EL (cell line): Measurements from ENCODE around the gene C1orf35.
"Not testable (repeated sequence)": the region's sequence is repeated elsewhere in the genome, so short reads cannot be mapped to it uniquely, and the experiment has no call there.

Experiments
- DNase-seq: peaks from one replicate; pipeline ENCODE4 v3.0.0-alpha.2; 2016

Gene C1orf35

DNA sequence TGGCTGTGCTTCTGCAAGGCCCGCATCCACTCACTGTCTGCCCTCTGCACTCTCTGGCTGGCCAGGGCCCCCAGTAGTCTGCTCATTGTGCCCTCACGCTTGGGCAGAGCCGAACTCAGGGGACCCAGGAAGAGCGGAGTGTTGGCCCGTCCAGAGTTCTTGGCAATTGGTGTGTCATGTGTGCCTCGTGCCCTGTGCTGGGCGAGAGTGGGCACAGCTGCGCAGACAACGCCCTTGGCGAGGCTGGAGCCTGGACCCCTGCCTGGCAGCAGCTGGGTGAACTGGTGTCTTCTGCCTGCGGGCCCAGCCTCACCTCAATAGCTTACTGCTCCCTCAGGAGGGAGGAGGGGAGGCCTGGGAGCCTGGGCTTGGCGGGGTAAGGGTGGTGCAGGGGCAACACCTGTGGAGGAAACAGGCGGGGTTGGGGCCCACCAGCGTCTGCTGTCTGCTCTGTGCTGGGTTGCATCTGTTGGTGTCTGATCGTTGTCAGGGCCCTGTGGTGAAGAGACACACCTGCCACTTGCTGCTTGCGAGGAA lies 39.1 kb upstream of the C1orf35 start:
- no peak for DNase-seq

DNA sequence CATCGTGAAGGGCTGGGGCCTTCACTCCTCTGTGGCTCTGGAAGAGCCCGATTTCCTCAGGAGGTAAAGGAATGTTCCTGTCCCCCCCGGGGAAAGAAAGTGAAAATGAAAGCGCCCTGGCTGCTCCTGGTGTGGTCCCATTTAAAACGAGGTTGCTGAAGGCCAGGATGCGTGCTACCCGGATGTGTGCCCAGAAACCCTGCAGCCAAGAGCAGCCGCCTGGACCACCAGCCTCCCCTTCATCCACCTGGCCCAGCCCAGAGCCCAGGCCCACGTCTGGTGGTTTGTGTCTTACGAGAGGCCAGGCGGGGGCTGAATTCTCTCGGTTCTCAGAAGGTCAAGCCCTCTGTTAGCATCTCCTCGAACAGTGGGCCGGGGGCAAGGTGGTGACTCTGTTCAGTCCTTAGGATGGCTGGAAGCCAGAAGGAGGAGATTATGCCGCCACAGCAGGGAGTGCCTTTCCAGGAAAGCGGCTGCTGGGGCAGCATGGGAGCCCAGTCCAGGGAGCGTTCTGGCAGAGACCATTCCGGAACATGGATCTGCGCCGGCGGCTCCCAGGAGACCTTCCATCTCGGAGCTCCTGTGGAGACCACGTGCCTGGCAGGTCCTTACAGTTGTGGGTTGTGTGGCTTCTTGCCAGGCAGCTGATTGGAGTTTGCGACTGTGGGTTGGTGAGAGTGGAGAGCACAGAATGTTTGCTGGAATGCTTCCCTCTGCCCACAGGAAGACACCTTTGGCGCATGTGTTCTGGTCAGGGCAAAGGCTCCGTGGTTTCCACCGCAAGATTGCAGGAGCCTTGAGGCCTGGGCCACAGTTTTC lies 38.3 kb upstream of the C1orf35 start:
- peak; percentile 67 for DNase-seq

DNA sequence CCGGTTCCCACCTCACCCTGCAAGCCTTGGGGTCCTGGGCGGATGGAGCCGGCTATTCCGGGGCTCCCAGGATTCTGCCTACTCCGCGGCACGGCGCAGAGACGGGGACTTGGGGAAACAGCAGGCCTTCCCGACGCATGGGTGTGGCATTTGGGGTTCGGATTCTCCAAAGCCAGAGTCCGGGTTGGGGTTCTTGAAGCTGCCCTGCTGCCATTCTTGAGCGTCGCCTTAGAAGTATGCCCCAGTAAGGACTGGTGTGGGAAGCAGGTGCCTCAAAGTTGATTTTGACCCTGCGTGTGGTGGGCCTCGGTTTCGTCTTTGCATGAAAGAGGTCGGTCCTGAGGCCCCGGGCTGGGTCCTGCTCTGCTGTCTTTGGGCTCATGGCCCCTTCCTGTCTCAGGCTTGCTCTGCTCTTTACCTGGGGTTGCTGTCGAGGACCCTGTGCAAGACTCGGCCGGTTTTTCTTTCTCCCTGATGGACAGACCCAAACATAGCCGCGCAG lies 37.6 kb upstream of the C1orf35 start:
- DNase-seq = no peak

DNA sequence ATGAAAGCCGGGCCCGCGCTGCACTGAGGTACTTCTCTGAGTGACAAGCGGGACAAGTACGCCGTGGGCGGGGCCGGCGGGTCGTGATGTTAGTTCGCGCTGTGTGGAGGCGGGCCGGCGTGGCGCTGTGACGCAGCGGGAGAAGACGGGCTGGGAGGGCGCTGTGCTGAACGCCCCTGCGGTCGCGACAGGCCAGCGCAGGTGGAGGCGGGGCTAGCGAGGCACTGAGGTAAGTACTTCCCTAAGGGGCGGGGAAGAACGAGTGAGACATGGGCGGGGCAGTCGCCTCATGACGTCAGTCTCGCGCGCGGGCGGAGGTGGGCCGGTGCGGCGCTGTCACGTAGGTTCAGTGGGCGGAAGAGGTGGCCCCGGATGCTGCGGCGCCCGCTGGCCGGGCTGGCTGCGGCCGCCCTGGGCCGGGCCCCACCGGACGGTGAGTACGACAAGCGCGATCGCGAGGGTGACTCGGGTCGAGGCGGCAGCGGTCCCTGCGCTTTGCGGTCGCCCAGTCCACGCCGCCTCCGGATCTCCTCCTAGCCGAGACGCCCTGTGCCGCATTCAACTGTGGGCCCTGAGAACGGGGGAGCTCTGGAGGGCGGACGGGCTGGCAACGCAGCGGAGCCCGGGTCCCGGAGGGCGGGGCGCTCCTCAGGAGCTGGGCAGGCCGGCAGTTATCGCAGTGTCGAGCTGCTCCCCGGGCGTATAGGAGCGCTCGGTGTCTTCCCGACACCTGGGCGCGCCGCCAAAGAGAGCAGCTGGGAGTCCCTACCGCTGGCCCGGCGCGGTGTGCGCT lies 37.0 kb upstream of the C1orf35 start, which contains the start of gene GUK1:
Gene GUK1, plus strand, starts transcription at position 349 of the 793 bp plus-strand sequence. Its CDS starts 24 bp downstream, at position 373.
- DNase-seq = peak; percentile 100

DNA sequence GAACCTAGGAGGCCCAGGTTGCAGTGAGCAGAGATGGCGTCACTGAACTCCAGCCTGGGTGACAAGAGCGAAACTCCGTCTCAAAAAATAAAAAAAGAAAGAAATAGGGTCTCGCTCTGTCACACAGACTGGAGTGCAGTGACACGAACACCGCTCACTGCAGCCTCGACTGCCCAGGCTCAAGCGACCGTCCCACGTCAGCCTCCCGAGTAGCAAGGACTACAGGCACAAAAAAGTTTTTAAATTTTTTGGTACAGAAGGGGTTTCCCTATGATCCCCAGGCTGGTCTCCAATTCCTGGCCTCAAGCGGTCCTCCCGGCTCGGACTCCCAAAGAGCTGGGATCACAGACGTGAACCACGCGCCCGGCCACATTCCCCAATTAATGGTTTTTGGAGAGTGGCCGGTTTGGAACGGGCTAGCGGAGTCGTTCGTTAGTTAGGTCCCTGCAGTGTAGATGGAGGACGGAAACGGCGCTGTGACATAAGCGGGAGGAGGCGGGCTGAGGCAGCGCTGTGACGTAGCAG lies 36.3 kb upstream of the C1orf35 start:
- DNase-seq = no peak

DNA sequence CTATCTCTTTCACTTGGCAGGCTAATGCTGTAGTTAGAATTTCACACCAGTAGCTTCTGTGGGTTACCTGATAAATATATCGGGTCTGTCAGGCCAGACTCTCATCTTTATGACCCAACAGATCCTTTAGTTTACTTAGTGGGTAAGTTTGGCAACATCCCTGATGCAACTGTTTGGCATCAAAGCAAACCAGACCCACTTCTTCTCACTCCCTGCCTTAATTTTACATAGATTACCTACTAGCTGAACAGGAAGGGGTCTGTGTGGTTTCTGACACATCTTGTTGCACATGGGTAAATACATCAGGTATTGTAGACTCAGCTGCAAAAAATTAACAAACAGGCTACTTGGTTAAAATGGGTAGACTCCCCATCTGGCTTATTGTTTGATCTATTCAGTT lies 33.8 kb upstream of the C1orf35 start:
- no peak for DNase-seq

DNA sequence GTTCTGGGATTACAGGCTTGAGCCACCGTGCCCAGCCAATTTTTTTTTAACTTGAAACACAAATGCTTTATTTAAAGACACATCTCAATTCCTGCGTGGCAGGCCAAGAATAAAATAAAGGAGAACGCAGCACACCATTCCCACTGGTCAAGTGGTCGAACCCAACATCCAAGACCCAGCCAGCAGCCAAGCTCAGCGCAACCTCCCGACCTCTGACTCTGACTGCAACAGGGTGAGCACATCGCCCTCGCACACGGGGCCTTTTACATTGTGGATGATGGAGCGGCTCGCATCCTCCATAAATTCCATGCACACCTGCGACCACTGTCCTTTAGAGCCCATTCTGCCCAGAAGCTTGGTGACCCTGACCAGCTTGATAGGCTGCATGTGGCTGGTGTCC lies 31.5 kb upstream of the C1orf35 start:
- DNase-seq = no peak

DNA sequence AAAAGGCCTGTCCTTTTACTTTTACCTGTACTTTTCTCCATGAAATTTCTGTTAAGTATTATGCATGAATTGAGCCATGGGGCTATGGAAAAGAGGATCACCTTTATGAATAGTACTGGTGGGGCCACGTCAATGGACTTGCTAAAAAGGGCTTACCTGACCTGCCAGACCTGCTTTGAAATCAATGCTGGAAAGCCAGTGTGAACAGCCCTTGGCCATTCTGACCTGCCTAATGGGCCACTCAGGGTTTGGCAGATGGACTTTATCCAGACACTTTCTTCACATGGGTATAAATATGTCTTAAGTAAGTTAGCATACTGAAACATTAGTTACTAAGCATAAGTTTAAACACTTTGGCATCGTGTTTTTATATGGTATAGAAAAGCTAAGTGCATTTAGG lies 28.6 kb upstream of the C1orf35 start:
- DNase-seq = no peak

DNA sequence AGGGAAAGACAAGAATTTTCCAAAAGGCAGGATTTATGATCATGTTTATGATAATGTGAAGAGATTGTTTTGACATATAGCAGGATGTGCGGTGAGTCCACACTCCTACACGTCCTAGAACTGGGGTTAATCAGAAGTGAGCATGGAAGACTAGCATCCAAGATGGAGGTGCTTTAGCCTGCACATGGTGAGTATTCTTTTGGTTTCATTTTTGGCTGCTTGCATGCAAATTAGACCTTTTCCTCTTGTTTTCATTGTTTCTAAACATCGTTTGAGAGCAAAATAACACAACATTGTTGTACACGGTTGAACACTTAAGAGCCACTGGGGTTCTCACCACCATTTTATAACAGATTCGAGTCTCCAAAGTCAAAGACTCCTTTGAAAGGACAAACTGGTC lies 22.1 kb upstream of the C1orf35 start:
- no peak for DNase-seq

DNA sequence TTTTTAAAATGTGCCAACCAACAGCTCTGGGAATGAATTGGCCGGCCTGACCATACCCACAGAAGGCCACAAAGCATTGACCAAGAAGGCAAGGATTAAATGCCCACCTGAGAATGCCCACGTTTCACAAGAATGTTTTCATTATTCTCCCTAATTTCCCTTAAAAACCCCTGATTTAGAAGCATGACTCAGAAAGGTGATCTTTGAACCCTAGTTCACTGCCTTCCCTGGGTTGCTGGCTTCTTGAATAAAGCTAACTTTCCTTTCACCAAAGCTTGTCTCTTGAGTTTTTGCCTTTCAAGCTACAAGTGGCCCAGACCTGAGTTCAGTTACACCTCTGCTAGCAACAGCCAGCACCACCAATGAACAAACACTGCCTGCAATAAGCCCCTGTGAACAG lies 20.4 kb upstream of the C1orf35 start:
- DNase-seq = no peak

DNA sequence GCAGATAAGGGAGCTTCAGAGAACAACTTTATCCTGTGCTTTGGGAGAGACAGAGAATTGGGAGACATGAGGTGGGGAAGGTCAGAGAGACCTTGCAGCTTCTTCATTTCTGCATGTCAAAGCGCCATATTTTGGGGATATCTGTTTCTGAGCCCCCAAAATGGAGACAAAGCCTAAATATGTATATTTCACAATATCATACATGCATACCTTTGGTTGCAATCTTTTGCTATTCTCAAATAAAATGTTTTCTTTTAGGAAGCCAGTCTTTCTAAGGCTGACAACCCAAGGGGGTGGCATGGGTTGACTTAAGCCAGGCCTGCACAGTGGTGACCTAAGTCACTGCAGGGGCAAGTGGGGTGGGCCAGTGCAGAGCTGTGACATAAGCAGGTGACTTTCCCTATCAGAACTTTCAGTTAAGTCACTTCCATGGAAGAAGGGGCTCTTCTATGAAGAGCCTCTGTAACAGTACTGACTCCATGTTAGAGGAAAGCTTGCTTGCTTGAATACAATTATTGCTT lies 19.9 kb upstream of the C1orf35 start:
- no peak for DNase-seq

DNA sequence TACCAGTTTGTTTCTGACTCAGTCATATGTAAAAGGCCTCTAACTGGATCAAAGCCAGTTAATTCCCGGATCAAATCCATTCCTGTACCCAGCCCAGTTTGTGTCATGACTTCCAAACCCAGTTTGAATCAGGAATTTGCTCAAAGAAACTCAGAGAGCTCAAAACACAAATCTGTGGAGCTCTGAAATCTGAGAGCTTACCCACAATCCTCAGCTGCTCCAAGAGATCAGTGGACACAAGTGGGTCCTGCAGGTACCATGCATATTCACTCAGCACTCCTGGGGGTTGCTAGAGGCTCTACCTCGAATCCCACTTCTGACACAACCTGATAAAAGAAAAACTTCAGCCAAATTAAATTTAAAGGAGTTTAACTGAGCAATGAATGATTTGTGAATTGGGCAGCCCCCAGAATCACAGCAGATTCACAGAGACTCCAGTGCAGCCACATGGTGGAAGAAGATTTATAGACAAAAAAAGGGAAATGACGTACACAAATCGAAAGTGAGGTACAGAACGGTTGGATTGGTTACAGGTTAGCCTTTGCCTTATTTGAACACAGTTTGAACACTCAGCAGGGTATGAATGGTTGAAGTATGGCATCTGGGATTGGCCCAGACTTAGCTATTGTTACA lies 17.8 kb upstream of the C1orf35 start:
- DNase-seq = no peak

DNA sequence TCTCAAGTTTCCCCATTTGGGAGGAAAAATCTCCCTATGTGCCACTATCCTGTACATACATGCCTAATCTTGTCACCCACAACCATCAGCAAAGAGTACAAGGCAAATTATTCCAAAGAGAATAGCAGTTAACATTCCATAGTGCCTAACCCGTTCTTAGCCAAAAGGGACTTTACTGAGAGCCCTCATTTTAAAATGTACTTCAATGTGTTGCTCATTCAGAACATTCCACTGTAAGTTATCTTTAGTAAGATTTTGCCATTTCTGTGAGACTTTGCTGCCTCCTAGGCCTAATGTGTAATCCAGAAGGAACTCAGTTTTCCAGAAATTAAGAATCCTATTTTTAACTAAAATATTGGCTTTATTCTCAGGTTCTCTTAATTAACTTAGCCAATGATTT lies 17.2 kb upstream of the C1orf35 start:
- no peak for DNase-seq

DNA sequence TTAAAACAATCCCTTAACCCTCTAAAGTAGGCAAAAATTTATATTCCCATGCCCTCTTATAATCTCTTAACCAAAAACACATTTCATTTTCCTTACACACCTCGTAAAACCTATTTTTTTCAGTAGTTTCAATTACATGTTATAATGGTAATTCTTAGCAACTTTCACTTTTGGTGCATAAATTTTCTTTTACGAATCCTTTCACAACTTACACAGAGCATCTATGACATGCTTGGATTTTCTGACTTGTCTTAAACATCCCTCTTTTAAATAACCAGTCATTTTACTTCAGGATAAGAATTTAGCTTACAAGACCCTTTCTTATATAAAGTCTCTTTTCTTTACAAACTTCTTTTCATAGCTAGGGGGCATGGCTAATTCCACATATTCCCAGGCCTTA lies 14.9 kb upstream of the C1orf35 start:
- DNase-seq = no peak

DNA sequence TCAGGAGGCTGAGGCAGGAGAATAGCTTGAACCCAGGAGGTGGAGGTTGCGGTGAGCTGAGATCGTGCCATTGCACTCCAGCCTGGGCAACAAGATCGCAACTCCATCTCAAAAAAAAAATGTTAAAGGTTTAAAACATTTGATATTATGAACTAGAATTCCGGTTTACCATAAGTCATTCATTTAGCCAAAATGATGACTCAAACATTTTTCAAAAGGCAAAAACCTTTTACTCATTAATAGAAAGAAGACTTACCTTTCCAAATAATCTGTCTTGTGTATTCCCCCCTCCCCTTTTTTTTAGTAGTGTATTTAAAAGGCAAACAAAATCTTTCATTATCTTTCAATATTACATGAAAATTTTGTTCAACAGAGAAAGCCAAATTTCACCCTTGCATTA lies 14.2 kb upstream of the C1orf35 start:
- no peak for DNase-seq

DNA sequence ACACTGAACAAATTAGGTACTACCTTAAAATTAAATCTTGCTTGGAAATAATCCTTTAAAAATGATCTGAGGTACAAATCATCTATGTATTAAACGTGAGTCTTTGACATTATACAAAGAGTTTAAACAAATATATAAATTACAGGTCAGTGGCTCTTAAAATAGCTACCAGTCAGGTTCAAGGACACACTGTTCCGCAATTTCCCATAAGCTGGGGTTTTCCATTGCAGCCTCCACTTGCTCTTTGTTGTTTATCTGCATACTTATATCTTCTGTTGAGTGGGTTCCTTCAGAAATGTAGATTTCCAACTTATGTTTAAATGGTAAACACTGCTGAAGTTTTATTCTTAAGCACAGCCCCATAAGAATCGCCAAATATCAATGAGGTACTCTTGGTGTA lies 11.7 kb upstream of the C1orf35 start:
- DNase-seq = no peak

DNA sequence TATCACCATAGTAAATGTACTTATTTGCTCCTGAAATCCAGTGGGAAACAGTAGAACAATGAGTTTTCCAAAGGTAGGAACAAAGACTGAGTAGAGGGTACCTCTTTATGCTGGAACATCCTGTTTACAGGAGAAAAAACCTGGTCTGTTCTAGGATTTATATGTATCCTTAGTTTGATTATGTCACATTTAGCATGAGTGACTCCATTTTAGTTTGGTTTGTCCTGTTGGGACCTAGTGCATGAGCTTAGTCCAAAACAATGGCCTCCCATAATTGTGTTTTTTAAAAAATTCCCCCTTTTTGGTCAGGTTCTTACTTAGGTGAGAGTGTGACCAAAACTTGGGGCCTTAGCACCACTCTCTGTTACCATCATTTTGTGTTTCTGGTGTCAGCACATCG lies 9.5 kb upstream of the C1orf35 start:
- no peak for DNase-seq

DNA sequence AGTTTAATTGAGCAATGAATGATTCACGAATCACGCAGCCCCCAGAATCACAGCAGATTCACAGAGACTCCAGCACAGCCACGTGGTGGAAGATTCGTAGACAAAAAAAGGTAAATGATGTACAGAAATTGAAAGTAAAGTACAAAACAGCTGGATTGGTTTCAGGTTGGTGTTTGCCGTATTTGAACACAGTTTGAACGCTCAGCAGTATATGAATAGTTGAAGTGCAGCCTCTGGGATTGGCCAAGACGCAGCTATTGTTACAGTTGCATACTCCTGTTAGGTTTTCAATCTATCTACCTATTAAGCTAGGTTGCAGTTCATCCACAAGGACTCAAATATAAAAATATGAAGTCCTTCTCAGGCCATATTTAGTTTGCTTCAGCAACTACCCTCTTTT lies 9.0 kb upstream of the C1orf35 start:
- no peak for DNase-seq

DNA sequence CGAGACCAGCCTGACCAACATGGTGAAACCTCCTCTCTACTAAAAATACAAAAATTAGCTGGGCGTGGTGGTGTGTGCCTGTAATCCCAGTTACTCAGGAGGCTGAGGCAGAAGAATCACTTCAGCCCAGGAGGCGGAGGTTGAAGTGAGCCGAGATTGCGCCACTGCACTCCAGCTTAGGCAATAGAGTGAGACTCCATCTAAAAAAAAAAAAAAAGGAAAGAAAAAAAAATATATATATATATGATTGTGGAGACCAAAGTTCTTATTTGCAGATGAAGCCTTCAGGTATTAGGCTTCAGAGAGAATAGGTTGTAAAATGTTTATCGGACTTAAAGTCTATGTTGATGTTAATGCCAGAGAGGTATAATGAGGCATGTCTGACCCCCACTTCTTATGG lies 8.2 kb upstream of the C1orf35 start:
- DNase-seq = not testable (repeated sequence)

DNA sequence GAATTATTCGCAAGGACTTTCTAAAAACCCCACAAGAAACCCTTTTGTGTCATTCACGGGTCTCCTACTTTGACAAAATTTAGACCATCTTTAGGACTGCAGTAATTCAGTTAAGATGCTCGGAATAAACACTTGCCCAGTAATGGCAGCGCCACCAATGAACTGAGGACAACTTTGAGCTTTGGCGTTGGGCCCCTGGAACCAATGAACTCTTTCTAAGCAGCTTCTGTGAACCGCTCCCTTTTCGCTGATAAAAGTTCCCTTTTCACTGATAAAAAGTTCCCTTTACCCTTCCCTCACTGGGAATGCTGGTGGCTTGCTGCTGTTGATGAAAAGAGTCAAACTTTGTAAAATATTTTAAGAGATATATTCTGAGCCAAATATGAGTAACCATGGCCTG lies 7.4 kb upstream of the C1orf35 start:
- no peak for DNase-seq

DNA sequence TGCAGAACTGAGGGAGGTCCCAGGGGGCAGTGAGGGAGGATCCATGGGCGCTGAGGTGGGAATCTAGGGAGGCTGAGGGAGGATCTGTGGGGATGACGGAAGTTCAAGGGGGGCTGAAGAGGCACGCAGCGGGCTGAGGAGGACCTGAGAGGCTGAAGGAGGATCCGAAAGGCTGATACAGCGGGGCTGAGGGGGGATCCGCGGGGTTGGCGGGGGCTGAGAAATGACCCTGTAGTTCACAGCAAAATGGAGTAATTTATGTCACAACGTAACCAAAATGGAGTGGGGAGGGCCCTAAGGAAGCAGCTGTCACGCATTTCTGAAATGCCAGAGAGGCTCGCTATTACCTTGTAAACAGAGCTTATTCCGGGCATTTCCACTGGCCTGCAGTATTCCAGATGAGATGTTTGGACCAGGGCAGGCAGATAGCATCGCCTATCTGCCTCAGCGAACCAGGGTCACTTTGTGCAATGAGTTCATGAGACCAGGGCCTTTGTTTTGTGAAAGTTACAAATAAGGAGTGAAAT lies 6.9 kb upstream of the C1orf35 start:
- peak; percentile 51 for DNase-seq
